WTC11 (cell line): ENCODE data around the gene CBFA2T2. TPM values are rescaled to one million over a fixed set of nuclear protein-coding genes. Genes with fewer than 3 reads are reported as not detected.
A peak's percentile ranks its signal among the peaks of the same experiment; 100 is the strongest.
"Not testable (repeated sequence)": the region's sequence is repeated elsewhere in the genome, so short reads cannot be mapped to it uniquely, and the experiment has no call there.

Source experiments
- ATAC-seq: fragments of 200-7000 bp; cut with Tn5 transposase; 2 replicates; pipeline ENCODE4 v1.10.0; 2021; ENCODE audit warnings: mild to moderate bottlenecking, moderate library complexity
- CTCF ChIA-PET: fragments of 300-600 bp; sonication (Branson Sonifier 250); formaldehyde crosslinking; loops from one replicate; lab custom pipeline; 2021; ENCODE audit warnings: antibody characterized with exemption; lab: Charles Lee
- POLR2A ChIA-PET: fragments of 350-600 bp; sonication (Branson Sonifier 250); formaldehyde crosslinking; loops from one replicate; lab custom pipeline; 2021; ENCODE audit warnings: antibody characterized with exemption; lab: Charles Lee
- DNase-seq: peaks from one replicate; pipeline ENCODE4 v3.0.0; 2021; ENCODE audit warnings: low spot score
- H3K27ac Mint-ChIP-seq: 2 replicates; pipeline ENCODE4 v1.8.0; 2021; ENCODE audit warnings: mixed read lengths
- H3K27me3 Mint-ChIP-seq: 2 replicates; pipeline ENCODE4 v1.8.0; 2021; ENCODE audit warnings: low read depth, mild to moderate bottlenecking, moderate library complexity, mixed read lengths
- H3K36me3 Mint-ChIP-seq: 2 replicates; pipeline ENCODE4 v1.8.0; 2021; ENCODE audit warnings: mixed read lengths
- H3K4me1 Mint-ChIP-seq: 2 replicates; pipeline ENCODE4 v1.8.0; 2022; ENCODE audit warnings: mixed read lengths
- H3K4me3 Mint-ChIP-seq: 2 replicates; pipeline ENCODE4 v1.8.0; 2021; ENCODE audit warnings: mild to moderate bottlenecking, moderate library complexity, mixed read lengths
- H3K9me3 Mint-ChIP-seq: 2 replicates; pipeline ENCODE4 v1.8.0; 2021; ENCODE audit warnings: mixed read lengths
- ATF1 ChIP-seq: sonication (generic); formaldehyde crosslinking; IDR thresholded peaks from 2 replicates; pipeline ENCODE4 v1.8.1; 2023; ENCODE audit warnings: mild to moderate bottlenecking, moderate library complexity, missing genetic modification reagents
- FOXJ3 ChIP-seq: sonication (generic); formaldehyde crosslinking; IDR thresholded peaks from 2 replicates; pipeline ENCODE4 v1.9.0; 2021; ENCODE audit warnings: missing genetic modification reagents, mild to moderate bottlenecking, borderline replicate concordance
- FOXK1 ChIP-seq: sonication (generic); formaldehyde crosslinking; IDR thresholded peaks from 2 replicates; pipeline ENCODE4 v1.8.0; 2022; ENCODE audit warnings: mild to moderate bottlenecking, moderate library complexity, missing genetic modification reagents
- JAZF1 ChIP-seq: fragments of 250-450 bp; sonication (Bioruptor Pico); IDR thresholded peaks from 2 replicates; pipeline ENCODE4 v1.9.0; 2021; ENCODE audit warnings: moderate library complexity, mild to moderate bottlenecking, inconsistent platforms
- NFATC4 ChIP-seq: fragments of 250-450 bp; sonication (Bioruptor Pico); IDR thresholded peaks from 2 replicates; pipeline ENCODE4 v1.9.0; 2021; ENCODE audit warnings: mild to moderate bottlenecking
- SOX15 ChIP-seq: fragments of 250-450 bp; sonication (Bioruptor Pico); IDR thresholded peaks from 2 replicates; pipeline ENCODE4 v1.9.0; 2021; ENCODE audit warnings: mild to moderate bottlenecking
- SP1 ChIP-seq: sonication (generic); formaldehyde crosslinking; conservative IDR thresholded peaks from 2 replicates; pipeline ENCODE4 v1.8.1; 2022; ENCODE audit warnings: missing genetic modification reagents
- TEAD4 ChIP-seq: sonication (generic); formaldehyde crosslinking; IDR thresholded peaks from 2 replicates; pipeline ENCODE4 v1.8.0; 2022; ENCODE audit warnings: mild to moderate bottlenecking, missing genetic modification reagents
- ZNF121 ChIP-seq: sonication (generic); formaldehyde crosslinking; IDR thresholded peaks from 2 replicates; pipeline ENCODE4 v1.8.0; 2023; ENCODE audit warnings: missing genetic modification reagents
- total RNA-seq: library from RNA; stranded (reverse); gene quantifications from 3 replicates; pipeline ENCODE4 v1.2.3, GENCODE V29; 2021
- TF ChIP-seq, protein P1 (sequence below): sonication (generic); formaldehyde crosslinking; IDR thresholded peaks from 2 replicates; pipeline ENCODE4 v1.8.0; 2023; ENCODE audit warnings: mild to moderate bottlenecking, missing genetic modification reagents
- TF ChIP-seq, protein P2 (sequence below): sonication (generic); formaldehyde crosslinking; IDR thresholded peaks from 2 replicates; pipeline ENCODE4 v1.8.0; 2022; ENCODE audit warnings: mild to moderate bottlenecking, missing genetic modification reagents
- TF ChIP-seq, protein P3 (sequence below): sonication (generic); formaldehyde crosslinking; IDR thresholded peaks from 2 replicates; pipeline ENCODE4 v1.8.1; 2022; ENCODE audit warnings: mild to moderate bottlenecking, missing genetic modification reagents, moderate library complexity, borderline replicate concordance
- TF ChIP-seq, protein P4 (sequence below): sonication (generic); formaldehyde crosslinking; IDR thresholded peaks from 2 replicates; pipeline ENCODE4 v1.8.1; 2023; ENCODE audit warnings: mild to moderate bottlenecking, missing genetic modification reagents, moderate library complexity
- TF ChIP-seq, protein P5 (sequence below): sonication (generic); formaldehyde crosslinking; conservative IDR thresholded peaks from 2 replicates; pipeline ENCODE4 v1.8.1; 2022; ENCODE audit warnings: mild to moderate bottlenecking, missing genetic modification reagents

The CBFA2T2 gene
- total RNA-seq, 1 experiment from 2014 or later = 22.1 TPM

DNA sequence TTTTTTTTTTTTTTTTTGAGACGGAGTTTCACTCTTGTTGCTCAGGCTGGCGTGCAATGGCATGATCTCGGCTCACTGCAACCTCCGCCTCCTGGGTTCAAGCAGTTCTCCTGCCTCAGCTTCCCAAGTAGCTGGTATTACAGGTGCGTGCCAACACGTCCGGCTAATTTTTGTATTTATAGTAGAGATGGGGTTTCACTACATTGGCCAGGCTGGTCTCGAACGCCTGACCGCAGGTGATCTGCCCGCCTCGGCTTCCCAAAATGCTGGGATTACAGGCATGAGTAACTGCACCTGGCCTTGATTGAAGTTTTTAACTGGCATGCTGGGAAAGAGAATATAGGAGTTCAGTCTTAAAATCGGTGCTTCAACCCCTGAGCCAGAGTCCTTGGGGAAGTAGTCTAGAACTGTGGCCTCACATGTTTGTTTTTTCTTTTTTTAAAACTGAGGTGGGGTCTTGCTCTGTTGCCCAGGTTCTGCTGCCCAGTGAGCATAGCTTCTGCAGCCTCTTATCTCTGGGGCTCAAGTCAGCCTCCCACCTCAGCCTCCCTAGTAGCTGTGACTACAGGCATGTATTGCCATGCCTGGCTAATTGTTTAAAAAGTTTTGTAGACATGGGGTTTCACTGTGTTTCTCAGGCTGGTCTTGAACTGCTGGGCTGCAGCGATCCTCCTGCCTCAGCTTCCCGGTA, 3.3 kb downstream of the CBFA2T2 start:
- no peak for DNase-seq
- H3K27me3 Mint-ChIP-seq = no peaks in the 10 kb centered on the region
- TF ChIP-seq ZNF121 (CRISPR knock-in tag) (no peak), TEAD4 (CRISPR knock-in tag) (no peak), JAZF1 (CRISPR knock-in tag) (no peak), FOXJ3 (CRISPR knock-in tag) (no peak), ATF1 (no peak)
- TF ChIP-seq, protein P1, sequence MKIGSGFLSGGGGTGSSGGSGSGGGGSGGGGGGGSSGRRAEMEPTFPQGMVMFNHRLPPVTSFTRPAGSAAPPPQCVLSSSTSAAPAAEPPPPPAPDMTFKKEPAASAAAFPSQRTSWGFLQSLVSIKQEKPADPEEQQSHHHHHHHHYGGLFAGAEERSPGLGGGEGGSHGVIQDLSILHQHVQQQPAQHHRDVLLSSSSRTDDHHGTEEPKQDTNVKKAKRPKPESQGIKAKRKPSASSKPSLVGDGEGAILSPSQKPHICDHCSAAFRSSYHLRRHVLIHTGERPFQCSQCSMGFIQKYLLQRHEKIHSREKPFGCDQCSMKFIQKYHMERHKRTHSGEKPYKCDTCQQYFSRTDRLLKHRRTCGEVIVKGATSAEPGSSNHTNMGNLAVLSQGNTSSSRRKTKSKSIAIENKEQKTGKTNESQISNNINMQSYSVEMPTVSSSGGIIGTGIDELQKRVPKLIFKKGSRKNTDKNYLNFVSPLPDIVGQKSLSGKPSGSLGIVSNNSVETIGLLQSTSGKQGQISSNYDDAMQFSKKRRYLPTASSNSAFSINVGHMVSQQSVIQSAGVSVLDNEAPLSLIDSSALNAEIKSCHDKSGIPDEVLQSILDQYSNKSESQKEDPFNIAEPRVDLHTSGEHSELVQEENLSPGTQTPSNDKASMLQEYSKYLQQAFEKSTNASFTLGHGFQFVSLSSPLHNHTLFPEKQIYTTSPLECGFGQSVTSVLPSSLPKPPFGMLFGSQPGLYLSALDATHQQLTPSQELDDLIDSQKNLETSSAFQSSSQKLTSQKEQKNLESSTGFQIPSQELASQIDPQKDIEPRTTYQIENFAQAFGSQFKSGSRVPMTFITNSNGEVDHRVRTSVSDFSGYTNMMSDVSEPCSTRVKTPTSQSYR = no peak
- H3K9me3 Mint-ChIP-seq = no peaks in the 10 kb centered on the region
- no peak overlapping the region for H3K27ac Mint-ChIP-seq
- no peak overlapping the region for H3K4me3 Mint-ChIP-seq
- H3K36me3 Mint-ChIP-seq = 0 out of 2 replicates have a peak, but pooled peaks cover 2% of the 10 kb centered on the region
- peaks cover 13% of the 10 kb centered on the region for H3K4me1 Mint-ChIP-seq
- ChIA-PET CTCF (interaction anchor here (1.0 kb wide), 1 partner anchor 36 kb away, joined by 5 read pairs; no protein-coding TSS in a partner anchor), POLR2A (no interaction called here)
- no peak for ATAC-seq

DNA sequence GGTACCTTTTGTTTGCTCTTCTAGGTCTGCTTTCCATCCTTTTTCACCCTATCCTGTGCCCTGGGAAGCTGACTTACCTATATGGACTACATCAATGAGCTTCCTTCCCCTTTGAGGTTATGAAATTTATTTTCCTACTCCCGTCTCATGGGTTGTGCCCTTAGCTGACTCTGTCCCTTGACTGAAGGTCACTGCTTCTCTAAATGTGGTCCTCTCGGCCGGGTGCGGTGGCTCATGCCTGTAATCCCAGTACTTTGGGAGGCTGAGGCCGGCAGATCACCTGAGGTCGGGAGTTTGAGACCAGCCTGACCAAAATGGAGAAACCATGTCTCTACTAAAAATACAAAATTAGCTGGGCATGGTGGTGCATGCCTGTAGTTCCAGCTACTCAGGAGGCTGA, 6.9 kb downstream of the CBFA2T2 start:
- peaks cover 10% of the 10 kb centered on the region for H3K4me1 Mint-ChIP-seq
- DNase-seq, H3K9me3 Mint-ChIP-seq, ATAC-seq, H3K27ac Mint-ChIP-seq, CTCF ChIA-PET, H3K36me3 Mint-ChIP-seq, H3K4me3 Mint-ChIP-seq, H3K27me3 Mint-ChIP-seq: not testable (repeated sequence)
- POLR2A ChIA-PET = interaction anchor here (0.7 kb wide), 1 partner anchor 418 kb away, joined by 4 read pairs; no protein-coding TSS in a partner anchor

DNA sequence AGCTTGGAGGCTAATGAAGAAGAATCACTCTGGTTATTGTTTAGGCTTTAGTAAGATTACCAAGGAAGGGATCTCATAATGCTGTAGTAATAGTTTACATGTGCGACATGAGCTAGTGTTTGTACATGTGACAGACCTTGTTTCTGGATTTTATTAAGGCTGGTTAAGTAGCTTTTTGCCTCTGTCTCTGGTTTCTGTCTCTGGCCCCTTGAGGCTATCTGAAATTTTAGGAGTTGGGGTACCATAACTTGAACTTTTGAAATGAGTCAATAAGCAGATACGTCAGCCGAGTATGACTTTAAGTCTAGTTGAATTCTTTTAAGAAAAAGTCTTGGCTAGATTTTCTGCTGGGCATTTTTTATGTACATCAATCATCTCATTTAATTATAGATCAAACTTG, 9.5 kb downstream of the CBFA2T2 start:
- Mint-ChIP-seq H3K27ac (0 out of 2 replicates have a peak overlapping the region, but pooled peaks have one; percentile 16), H3K36me3 (no peaks in the 10 kb centered on the region), H3K4me3 (no peak overlapping the region), H3K27me3 (no peaks in the 10 kb centered on the region), H3K4me1 (peaks cover 10% of the 10 kb centered on the region), H3K9me3 (no peaks in the 10 kb centered on the region)
- ATAC-seq = no peak
- TF ChIP-seq, protein P2, sequence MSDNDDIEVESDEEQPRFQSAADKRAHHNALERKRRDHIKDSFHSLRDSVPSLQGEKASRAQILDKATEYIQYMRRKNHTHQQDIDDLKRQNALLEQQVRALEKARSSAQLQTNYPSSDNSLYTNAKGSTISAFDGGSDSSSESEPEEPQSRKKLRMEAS (CRISPR knock-in tag) = no peak
- TF ChIP-seq SOX15 (CRISPR knock-in tag) (no peak), NFATC4 (no peak), TEAD4 (CRISPR knock-in tag) (no peak), FOXK1 (CRISPR knock-in tag) (no peak), SP1 (no peak)
- TF ChIP-seq, protein P3, sequence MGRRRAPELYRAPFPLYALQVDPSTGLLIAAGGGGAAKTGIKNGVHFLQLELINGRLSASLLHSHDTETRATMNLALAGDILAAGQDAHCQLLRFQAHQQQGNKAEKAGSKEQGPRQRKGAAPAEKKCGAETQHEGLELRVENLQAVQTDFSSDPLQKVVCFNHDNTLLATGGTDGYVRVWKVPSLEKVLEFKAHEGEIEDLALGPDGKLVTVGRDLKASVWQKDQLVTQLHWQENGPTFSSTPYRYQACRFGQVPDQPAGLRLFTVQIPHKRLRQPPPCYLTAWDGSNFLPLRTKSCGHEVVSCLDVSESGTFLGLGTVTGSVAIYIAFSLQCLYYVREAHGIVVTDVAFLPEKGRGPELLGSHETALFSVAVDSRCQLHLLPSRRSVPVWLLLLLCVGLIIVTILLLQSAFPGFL (CRISPR knock-in tag) = no peak
- TF ChIP-seq, protein P4, sequence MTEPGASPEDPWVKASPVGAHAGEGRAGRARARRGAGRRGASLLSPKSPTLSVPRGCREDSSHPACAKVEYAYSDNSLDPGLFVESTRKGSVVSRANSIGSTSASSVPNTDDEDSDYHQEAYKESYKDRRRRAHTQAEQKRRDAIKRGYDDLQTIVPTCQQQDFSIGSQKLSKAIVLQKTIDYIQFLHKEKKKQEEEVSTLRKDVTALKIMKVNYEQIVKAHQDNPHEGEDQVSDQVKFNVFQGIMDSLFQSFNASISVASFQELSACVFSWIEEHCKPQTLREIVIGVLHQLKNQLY (CRISPR knock-in tag) = no peak
- TF ChIP-seq, protein P5, sequence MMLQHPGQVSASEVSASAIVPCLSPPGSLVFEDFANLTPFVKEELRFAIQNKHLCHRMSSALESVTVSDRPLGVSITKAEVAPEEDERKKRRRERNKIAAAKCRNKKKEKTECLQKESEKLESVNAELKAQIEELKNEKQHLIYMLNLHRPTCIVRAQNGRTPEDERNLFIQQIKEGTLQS = no peak
- ChIA-PET CTCF (interaction anchor here (0.6 kb wide), 1 partner anchor 35 kb away, joined by 3 read pairs; no protein-coding TSS in a partner anchor), POLR2A (no interaction called here)
- no peak for DNase-seq
